HS-27A (cell line): ENCODE results near the gene ACTA2.

Source experiments
- DNase-seq: peaks from one replicate; pipeline ENCODE4 v3.0.0-alpha.2; 2012; ENCODE audit warnings: low read depth, missing footprints

Gene ACTA2

DNA sequence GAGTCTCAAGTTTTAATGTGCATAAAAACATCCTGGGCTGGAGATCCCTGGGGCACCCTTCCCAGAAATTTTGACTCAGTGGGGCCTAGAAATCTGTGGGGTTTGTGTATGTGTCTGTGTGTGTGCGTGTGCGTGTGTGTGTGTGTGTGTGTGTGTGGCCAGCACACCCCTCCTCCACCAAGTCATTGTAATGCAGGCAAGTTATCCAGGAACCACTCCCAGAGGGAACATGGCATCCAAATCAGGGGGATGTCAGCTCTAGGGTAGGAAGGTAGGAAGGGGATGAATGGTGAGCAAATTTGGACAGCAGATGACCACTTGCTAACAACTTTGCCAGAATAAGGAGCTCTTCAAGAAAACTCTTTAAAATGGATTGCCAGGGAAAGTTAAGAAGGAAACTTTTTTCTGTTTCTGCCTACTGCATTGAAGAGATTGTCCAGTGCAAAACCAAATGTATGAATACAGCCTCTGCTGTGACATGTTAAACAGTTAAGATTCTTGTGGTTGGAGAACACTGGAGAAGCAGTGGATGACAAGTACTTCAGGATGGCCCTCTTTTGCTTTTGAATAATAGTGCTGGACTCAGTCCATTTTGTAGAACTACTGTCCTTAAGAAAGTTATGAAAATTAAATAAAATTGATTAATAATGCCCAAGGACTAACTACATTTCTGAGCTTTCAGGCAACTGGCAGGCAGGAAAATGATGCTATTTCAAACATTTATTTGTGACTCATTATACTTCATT is 60.2 kb downstream of the ACTA2 start:
- DNase-seq: no peak

DNA sequence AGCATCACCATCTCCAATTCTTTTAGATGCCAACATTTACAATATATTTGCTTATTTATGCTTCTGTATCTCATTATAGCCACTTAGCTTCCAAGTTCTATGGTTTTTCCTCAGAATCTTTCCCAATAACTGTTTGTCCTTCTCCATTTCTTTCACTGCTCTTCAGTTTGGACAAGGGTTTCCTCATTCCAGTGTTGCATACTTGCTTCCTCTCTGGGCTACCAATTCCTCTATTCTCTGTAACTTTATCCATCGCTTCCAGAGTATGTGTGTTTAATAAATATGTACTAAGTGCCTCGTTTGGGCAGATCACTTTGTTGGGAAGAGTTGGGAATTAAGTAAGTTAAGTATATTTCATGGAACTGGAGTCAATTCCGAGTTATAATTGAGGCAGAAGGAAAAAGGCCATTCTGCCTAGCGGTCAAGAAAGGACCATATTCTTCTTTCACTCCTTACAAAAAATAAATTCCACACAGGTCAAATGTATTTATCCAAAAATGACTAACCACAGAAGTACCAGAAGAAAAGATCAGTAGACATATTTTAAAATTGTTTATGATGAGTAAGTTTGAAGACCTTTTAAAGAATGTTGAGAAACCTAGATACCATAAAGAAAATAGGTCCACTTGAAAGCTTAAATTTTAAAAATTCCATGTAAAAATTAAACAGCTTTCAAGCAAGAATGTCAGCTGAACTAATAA is 61.7 kb downstream of the ACTA2 start:
- DNase-seq: no peak

GRCh38 chr10:88889559-88890337 is 62.8 kb downstream of the ACTA2 start:
- DNase-seq: no peak

DNA sequence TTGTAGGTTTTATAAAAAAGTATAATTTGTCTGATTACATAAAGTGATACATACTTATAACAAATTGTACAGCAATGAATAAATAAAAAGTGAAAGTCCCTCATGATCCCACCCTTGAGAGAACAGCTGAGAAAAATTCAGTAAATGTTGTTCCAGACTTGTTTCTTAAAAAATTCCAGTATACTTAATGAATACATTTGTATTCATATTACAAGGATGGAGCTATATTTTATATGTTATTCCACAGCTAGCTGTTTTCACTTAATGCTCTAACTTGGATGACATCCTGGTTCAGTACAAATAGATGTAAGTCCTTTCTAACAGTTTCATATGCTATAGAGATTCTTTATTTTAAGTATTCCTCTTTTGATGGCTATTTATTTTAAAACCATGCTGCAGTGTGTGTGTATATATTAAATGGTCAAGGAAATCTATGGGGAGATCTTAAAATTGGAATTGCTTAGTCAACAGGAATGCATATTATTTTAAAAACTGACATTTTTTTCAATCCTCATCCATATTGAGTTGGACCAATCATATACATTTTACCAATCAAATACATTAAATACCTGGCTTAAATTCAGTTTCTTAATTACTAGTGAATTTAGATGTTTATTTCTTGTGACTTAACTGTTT is 63.6 kb downstream of the ACTA2 start:
- DNase-seq: no peak

DNA sequence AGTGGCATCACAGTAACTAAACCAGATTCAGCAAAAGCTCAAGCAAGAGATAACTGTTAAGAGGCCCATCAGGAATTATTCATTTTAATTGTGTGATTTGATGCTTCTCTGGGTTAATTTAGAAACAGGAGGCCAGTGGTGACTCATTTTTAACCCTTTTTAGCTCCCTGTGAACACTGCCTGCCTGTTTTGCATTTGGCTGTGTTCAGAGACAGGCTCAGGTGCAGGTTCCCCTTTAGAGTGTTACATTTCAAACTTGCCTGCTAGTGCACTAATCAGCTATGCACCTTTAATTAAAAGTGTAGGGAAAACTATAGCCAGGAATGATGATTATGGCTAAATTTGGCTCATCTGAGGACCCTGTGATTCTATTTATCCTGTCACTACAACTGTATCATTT is 66.0 kb downstream of the ACTA2 start:
- DNase-seq: no peak
